Measurements from ENCODE around the gene TOP2B. TPM values are rescaled to one million over a fixed set of nuclear protein-coding genes. Genes with fewer than 3 reads are reported as not detected.
A peak's percentile ranks its signal among the peaks of the same experiment; 100 is the strongest.

The TOP2B gene
- total and polyA plus RNA-seq, 5 experiments from 2014 or later, result 65.7 to 199 (median 122) TPM

GRCh38 chr3:25687742-25688141 lies 23.0 kb upstream of the TOP2B start:
- H3K4me3 Mint-ChIP-seq, result no peak overlapping the region
- H3K4me1 Mint-ChIP-seq, result no peaks in the 10 kb centered on the region
- POLR2A ChIA-PET, result no interaction called here
- no peaks in the 10 kb centered on the region for H3K9me3 Mint-ChIP-seq
- H3K36me3 Mint-ChIP-seq, result no peaks in the 10 kb centered on the region
- no peak for DNase-seq
- H3K27ac Mint-ChIP-seq, result peak overlapping the region in 2 of 10 donors; percentile 58 to 63
- ATAC-seq, result no peak
- H3K27me3 Mint-ChIP-seq, result peaks cover 4 to 22% (median 7%) of the 10 kb centered on the region in 5 donors

GRCh38 chr3:25686766-25687165 lies 22.1 kb upstream of the TOP2B start:
- H3K4me1 Mint-ChIP-seq, result no peaks in the 10 kb centered on the region
- ATAC-seq, result no peak
- H3K27me3 Mint-ChIP-seq, result peaks cover 4 to 19% (median 7%) of the 10 kb centered on the region in 5 donors
- H3K9me3 Mint-ChIP-seq, result no peaks in the 10 kb centered on the region
- H3K36me3 Mint-ChIP-seq, result no peaks in the 10 kb centered on the region
- DNase-seq, result no peak
- H3K4me3 Mint-ChIP-seq, result no peak overlapping the region
- no peak overlapping the region for H3K27ac Mint-ChIP-seq
- POLR2A ChIA-PET, result no interaction called here

DNA sequence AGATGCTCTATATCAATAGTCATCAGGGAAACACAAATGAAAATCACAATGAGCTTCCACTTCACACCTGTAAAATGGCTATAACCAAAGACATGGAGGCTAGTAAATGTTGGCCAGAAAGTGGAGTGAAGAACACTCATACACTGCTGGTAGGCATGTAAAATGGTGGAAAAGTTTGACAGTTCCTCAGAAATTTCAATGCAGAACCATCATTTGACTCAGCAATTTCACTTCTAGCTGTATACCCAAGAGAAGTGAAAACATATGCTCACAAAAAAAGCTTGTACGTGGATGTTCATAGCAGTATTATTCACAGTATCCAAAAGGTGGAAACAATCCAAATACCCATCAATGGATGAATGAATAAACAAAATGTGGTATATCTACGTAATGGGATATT lies 19.2 kb upstream of the TOP2B start:
- H3K4me1 Mint-ChIP-seq, result no peaks in the 10 kb centered on the region
- peaks cover 0 to 7% (median 1%) of the 10 kb centered on the region in 5 donors for H3K27me3 Mint-ChIP-seq
- no peak overlapping the region for H3K4me3 Mint-ChIP-seq
- H3K27ac Mint-ChIP-seq, result no peak overlapping the region
- ATAC-seq (no peak), DNase-seq (no peak)
- POLR2A ChIA-PET, result no interaction called here
- H3K9me3 Mint-ChIP-seq, result no peaks in the 10 kb centered on the region
- no peaks in the 10 kb centered on the region for H3K36me3 Mint-ChIP-seq

DNA sequence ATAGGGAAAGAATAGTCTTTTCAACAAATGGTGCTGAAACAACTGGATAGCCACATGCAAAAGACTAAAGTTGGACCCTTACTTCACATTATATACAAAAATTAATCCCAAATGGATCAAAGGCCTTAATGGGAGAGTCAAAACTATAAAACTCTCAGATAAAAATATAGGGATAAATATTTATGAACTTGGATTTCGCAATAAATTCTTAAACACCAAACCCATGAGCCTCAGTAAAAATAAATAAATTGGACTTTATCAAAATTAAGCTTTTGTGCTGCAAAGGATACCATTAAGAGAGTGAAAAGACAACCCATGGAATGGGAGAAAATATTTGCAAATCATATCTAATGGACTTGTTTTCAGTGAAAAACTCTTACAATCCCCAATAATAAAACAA lies 18.7 kb upstream of the TOP2B start:
- POLR2A ChIA-PET, result no interaction called here
- Mint-ChIP-seq H3K4me1 (no peaks in the 10 kb centered on the region), H3K27me3 (peaks cover 0 to 2% (median 0%) of the 10 kb centered on the region in 5 donors), H3K9me3 (no peaks in the 10 kb centered on the region), H3K4me3 (no peak overlapping the region), H3K27ac (no peak overlapping the region), H3K36me3 (no peaks in the 10 kb centered on the region)
- ATAC-seq (no peak), DNase-seq (no peak)

- Mint-ChIP-seq H3K4me1 (no peaks in the 10 kb centered on the region), H3K36me3 (no peaks in the 10 kb centered on the region), H3K9me3 (no peaks in the 10 kb centered on the region), H3K27ac (peak overlapping the region in 1 of 10 donors; percentile 63), H3K4me3 (no peak overlapping the region), H3K27me3 (no peaks in the 10 kb centered on the region)
- ATAC-seq, result no peak
- no peak for DNase-seq
- POLR2A ChIA-PET, result interaction anchor here (1.4 kb wide), 1 partner anchor 14 kb away, joined by 5 read pairs; no protein-coding TSS in a partner anchor
Observed at GRCh38 chr3:25679642-25680302, 15.1 kb upstream of the TOP2B start.

- Mint-ChIP-seq H3K27me3 (no peaks in the 10 kb centered on the region), H3K36me3 (no peaks in the 10 kb centered on the region), H3K4me3 (no peak overlapping the region), H3K27ac (no peak overlapping the region), H3K4me1 (no peaks in the 10 kb centered on the region), H3K9me3 (no peaks in the 10 kb centered on the region)
- DNase-seq, result no peak
- ATAC-seq, result no peak
- POLR2A ChIA-PET, result no interaction called here
Observed at GRCh38 chr3:25679166-25679565, 14.5 kb upstream of the TOP2B start.

DNA sequence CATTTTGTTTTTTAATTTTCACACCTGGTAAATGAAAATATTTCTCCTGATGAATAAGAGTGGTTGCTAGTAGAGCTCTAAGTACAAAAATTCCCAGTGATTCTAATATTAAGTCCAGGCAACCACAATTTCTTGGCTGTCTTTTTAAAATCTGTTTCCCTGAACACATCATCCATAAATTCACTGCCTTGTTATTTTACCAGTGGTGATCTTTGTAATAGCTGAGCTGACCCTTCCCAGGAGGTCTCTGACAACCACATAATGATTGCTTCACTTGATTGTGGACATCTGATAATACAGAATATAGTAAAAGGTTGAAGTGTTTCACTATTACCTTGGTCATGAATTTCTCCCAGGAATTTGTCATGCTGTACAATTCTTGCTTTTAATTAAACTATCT lies 13.9 kb upstream of the TOP2B start:
- Mint-ChIP-seq H3K27me3 (no peaks in the 10 kb centered on the region), H3K4me1 (no peaks in the 10 kb centered on the region), H3K27ac (no peak overlapping the region), H3K9me3 (no peaks in the 10 kb centered on the region), H3K4me3 (no peak overlapping the region), H3K36me3 (peaks cover 0 to under 1% (median 0%) of the 10 kb centered on the region in 3 donors)
- POLR2A ChIA-PET, result no interaction called here
- no peak for ATAC-seq
- DNase-seq, result no peak

GRCh38 chr3:25677121-25677520 lies 12.4 kb upstream of the TOP2B start:
- peaks cover 0 to 5% (median 0%) of the 10 kb centered on the region in 3 donors for H3K36me3 Mint-ChIP-seq
- no peaks in the 10 kb centered on the region for H3K4me1 Mint-ChIP-seq
- no peaks in the 10 kb centered on the region for H3K9me3 Mint-ChIP-seq
- H3K27ac Mint-ChIP-seq, result no peak overlapping the region
- no peak for DNase-seq
- POLR2A ChIA-PET, result interaction anchor here (1.1 kb wide), 1 partner anchor 11 kb away, joined by 3 read pairs; no protein-coding TSS in a partner anchor
- no peak for ATAC-seq
- H3K4me3 Mint-ChIP-seq, result no peak overlapping the region
- H3K27me3 Mint-ChIP-seq, result no peaks in the 10 kb centered on the region

DNA sequence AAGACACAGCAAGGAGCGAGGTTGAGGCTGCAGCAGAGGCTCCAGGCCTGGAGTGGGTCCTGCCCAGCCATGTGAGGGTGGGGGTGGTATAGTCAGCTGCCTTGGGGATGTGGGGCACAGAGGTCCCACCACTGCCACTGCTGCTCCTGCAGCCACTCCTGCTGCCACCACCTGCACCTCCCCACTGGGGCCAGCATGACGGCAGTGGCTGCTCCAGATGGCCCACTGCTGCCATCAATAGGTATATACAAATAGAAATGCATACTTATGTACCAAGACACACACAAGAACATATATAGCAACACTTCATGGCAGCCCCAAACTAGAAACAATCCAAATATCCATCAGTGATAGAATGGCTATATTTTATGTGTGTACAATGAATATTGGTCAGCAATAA lies 10.0 kb upstream of the TOP2B start:
- POLR2A ChIA-PET, result interaction anchor here (1.0 kb wide), 1 partner anchor 9 kb away, joined by 3 read pairs; no protein-coding TSS in a partner anchor
- ATAC-seq (no peak), DNase-seq (no peak)
- no peaks in the 10 kb centered on the region for H3K9me3 Mint-ChIP-seq
- H3K4me1 Mint-ChIP-seq, result peaks cover 1 to 6% (median 3%) of the 10 kb centered on the region in 4 donors
- H3K4me3 Mint-ChIP-seq, result no peak overlapping the region
- peak overlapping the region in 1 of 10 donors; percentile 29 for H3K27ac Mint-ChIP-seq
- peaks cover 0 to 5% (median 0%) of the 10 kb centered on the region in 3 donors for H3K36me3 Mint-ChIP-seq
- no peaks in the 10 kb centered on the region for H3K27me3 Mint-ChIP-seq

- Mint-ChIP-seq H3K4me3 (no peak overlapping the region), H3K9me3 (no peaks in the 10 kb centered on the region), H3K27ac (no peak overlapping the region), H3K4me1 (peaks cover 1 to 7% (median 3%) of the 10 kb centered on the region in 4 donors), H3K36me3 (peaks cover 0 to 5% (median 0%) of the 10 kb centered on the region in 3 donors), H3K27me3 (no peaks in the 10 kb centered on the region)
- no peak for DNase-seq
- POLR2A ChIA-PET, result no interaction called here
- no peak for ATAC-seq
Observed at GRCh38 chr3:25673738-25674298, 9.1 kb upstream of the TOP2B start.

GRCh38 chr3:25665315-25666280 lies 891 bp upstream of the TOP2B start:
- H3K4me3 Mint-ChIP-seq, result peak overlapping the region; percentile 93 to 100 (median 99)
- peaks cover 23 to 56% (median 44%) of the 10 kb centered on the region in 4 donors for H3K4me1 Mint-ChIP-seq

More at GRCh38 chr3:25665315-25666280, 891 bp upstream of the TOP2B start:
- Mint-ChIP-seq H3K36me3 (peaks cover 3 to 8% (median 5%) of the 10 kb centered on the region in 3 donors), H3K9me3 (peaks cover 0 to 3% (median 0%) of the 10 kb centered on the region in 9 donors), H3K27ac (peak overlapping the region; percentile 98 to 100 (median 100)), H3K27me3 (peaks cover 0 to 2% (median 0%) of the 10 kb centered on the region in 5 donors)
- POLR2A ChIA-PET, result interaction anchor here (0.6 to 1.9 kb wide), 6 partner anchors 10 to 1818 kb away, joined by 3 to 14 read pairs (median 3); partner anchors contain the start of genes NGLY1 and SLC4A7
- ATAC-seq (peak in 1 of 2 donors; percentile 4), DNase-seq (peak in 3 of 10 donors; percentile 40 to 44 (median 44))
